AG04450 (cell line): ENCODE data around the gene FRMD3. TPM values are rescaled to one million over a fixed set of nuclear protein-coding genes. Genes with fewer than 3 reads are reported as not detected.

Source experiments
- CTCF ChIA-PET: fragments of 300-600, 350-600 bp; formaldehyde crosslinking; extraction: SDS; loops from one replicate; lab custom pipeline; 2022; ENCODE audit warnings: antibody characterized with exemption, inconsistent platforms; lab: Charles Lee
- POLR2A ChIA-PET: fragments of 350-600 bp; formaldehyde crosslinking; extraction: SDS; loops from one replicate; lab custom pipeline; 2021; ENCODE audit warnings: antibody characterized with exemption, inconsistent platforms; lab: Yijun Ruan, JAX
- DNase-seq: peaks from one replicate; pipeline ENCODE4 v3.0.0-alpha.2; 2011; ENCODE audit warnings: low read depth, low spot score
- H3K27ac ChIP-seq: one replicate; pipeline ENCODE4 v1.5.1; 2012; ENCODE audit warnings: low read depth, low read length, control low read depth
- H3K27me3 ChIP-seq: one replicate; pipeline ENCODE4 v1.6.0; 2012; ENCODE audit warnings: low read length; ENCODE audit not compliant: control insufficient read depth, insufficient read depth
- H3K4me3 ChIP-seq: 2 replicates; pipeline ENCODE4 v1.5.1; 2011; ENCODE audit warnings: mild to moderate bottlenecking, low read depth, low read length, control low read depth
- H3K9me3 ChIP-seq: 2 replicates; pipeline ENCODE4 v1.5.1; 2012; ENCODE audit warnings: low read length; ENCODE audit not compliant: control insufficient read depth, insufficient read depth
- polyA plus RNA-seq: library from polyadenylated mRNA; depleted of rRNA; stranded (reverse); fragments of >200 nt; gene quantifications from 2 replicates; pipeline ENCODE4 v1.2.3, GENCODE V29; 2011
- TF ChIP-seq, protein P1 (sequence below): IDR thresholded peaks from 2 replicates; pipeline ENCODE4 v1.5.1; 2011; ENCODE audit warnings: low read depth, low read length, control low read depth, inconsistent platforms

The FRMD3 gene
- polyA plus RNA-seq, 1 experiment: 0.10 TPM

GRCh38 chr9:83433846-83434245, 104.4 kb downstream of the FRMD3 start:
- H3K27ac ChIP-seq: no peak overlapping the region
- no peak overlapping the region for H3K4me3 ChIP-seq
- ChIA-PET CTCF (no interaction called here), POLR2A (no interaction called here)
- no peaks in the 10 kb centered on the region for H3K9me3 ChIP-seq
- H3K27me3 ChIP-seq: no peaks in the 10 kb centered on the region
- DNase-seq: no peak
- TF ChIP-seq, protein P1, sequence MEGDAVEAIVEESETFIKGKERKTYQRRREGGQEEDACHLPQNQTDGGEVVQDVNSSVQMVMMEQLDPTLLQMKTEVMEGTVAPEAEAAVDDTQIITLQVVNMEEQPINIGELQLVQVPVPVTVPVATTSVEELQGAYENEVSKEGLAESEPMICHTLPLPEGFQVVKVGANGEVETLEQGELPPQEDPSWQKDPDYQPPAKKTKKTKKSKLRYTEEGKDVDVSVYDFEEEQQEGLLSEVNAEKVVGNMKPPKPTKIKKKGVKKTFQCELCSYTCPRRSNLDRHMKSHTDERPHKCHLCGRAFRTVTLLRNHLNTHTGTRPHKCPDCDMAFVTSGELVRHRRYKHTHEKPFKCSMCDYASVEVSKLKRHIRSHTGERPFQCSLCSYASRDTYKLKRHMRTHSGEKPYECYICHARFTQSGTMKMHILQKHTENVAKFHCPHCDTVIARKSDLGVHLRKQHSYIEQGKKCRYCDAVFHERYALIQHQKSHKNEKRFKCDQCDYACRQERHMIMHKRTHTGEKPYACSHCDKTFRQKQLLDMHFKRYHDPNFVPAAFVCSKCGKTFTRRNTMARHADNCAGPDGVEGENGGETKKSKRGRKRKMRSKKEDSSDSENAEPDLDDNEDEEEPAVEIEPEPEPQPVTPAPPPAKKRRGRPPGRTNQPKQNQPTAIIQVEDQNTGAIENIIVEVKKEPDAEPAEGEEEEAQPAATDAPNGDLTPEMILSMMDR: no peak

DNA sequence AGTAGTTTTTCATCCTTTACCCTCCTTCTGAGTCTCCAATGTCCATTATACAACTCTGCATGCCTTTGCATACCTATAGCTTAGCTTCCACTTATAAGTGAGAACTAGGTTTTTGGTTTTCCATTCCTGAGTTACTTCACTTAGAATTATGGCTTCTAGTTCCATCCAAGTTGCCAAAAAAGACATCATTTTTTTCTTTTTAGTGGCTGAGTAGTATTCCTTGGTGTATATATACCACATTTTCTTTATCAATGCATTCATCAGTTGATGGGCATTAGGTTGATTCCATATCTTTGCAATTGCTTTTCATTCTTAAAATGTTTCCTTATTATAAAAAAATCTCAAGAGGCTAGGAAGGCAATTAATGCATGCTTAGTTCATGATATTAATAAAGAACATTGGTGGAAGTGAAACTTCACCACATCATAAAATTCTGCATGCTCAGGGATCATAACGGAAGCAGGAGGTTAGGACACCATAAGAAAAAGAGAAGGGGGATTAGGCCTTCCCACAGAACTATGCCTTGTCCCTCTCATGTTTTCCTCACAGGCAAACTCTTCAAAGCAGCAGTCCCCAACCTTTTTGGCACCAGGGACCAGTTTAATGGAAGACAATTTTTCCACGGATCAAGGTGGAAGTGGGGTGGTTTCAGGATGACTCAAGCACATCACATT, 105.2 kb downstream of the FRMD3 start:
- TF ChIP-seq, protein P1: no peak
- no peaks in the 10 kb centered on the region for H3K9me3 ChIP-seq
- H3K4me3 ChIP-seq: no peak overlapping the region
- ChIA-PET CTCF (no interaction called here), POLR2A (no interaction called here)
- no peak overlapping the region for H3K27ac ChIP-seq
- DNase-seq: no peak
- no peaks in the 10 kb centered on the region for H3K27me3 ChIP-seq

GRCh38 chr9:83432104-83432627, 106.0 kb downstream of the FRMD3 start:
- TF ChIP-seq, protein P1: no peak
- Histone ChIP-seq H3K27ac (no peak overlapping the region), H3K27me3 (no peaks in the 10 kb centered on the region), H3K9me3 (no peaks in the 10 kb centered on the region), H3K4me3 (no peak overlapping the region)
- ChIA-PET CTCF (no interaction called here), POLR2A (no interaction called here)
- no peak for DNase-seq

GRCh38 chr9:83431101-83432060, 106.8 kb downstream of the FRMD3 start:
- Histone ChIP-seq H3K4me3 (no peak overlapping the region), H3K27ac (no peak overlapping the region), H3K9me3 (no peaks in the 10 kb centered on the region), H3K27me3 (no peaks in the 10 kb centered on the region)
- POLR2A ChIA-PET: no interaction called here
- DNase-seq: no peak
- TF ChIP-seq, protein P1: no peak
- CTCF ChIA-PET: no interaction called here
